Measurements from ENCODE around the gene DLST.

The DLST gene

GRCh38 chr14:74942181-74942580 lies 60.5 kb downstream of the DLST start:
- TF ChIP-seq, protein P1, sequence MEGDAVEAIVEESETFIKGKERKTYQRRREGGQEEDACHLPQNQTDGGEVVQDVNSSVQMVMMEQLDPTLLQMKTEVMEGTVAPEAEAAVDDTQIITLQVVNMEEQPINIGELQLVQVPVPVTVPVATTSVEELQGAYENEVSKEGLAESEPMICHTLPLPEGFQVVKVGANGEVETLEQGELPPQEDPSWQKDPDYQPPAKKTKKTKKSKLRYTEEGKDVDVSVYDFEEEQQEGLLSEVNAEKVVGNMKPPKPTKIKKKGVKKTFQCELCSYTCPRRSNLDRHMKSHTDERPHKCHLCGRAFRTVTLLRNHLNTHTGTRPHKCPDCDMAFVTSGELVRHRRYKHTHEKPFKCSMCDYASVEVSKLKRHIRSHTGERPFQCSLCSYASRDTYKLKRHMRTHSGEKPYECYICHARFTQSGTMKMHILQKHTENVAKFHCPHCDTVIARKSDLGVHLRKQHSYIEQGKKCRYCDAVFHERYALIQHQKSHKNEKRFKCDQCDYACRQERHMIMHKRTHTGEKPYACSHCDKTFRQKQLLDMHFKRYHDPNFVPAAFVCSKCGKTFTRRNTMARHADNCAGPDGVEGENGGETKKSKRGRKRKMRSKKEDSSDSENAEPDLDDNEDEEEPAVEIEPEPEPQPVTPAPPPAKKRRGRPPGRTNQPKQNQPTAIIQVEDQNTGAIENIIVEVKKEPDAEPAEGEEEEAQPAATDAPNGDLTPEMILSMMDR (IDR thresholded peaks at IDR 0.05; ENCODE audit: low read depth, low read length, missing control alignments): no peak
- DNase-seq (ENCODE audit: low read depth): no peak

GRCh38 chr14:74942608-74943007 lies 60.9 kb downstream of the DLST start:
- TF ChIP-seq, protein P1 (IDR thresholded peaks at IDR 0.05; ENCODE audit: low read depth, low read length, missing control alignments): no peak
- H3K4me3 ChIP-seq (ENCODE audit: low read depth, low read length): peak overlapping the region; percentile 60
- no peak for DNase-seq (ENCODE audit: low read depth)

More at GRCh38 chr14:74942181-74942580, 60.5 kb downstream of the DLST start:
- peak overlapping the region; percentile 60 for H3K4me3 ChIP-seq (ENCODE audit: low read depth, low read length)

DNA sequence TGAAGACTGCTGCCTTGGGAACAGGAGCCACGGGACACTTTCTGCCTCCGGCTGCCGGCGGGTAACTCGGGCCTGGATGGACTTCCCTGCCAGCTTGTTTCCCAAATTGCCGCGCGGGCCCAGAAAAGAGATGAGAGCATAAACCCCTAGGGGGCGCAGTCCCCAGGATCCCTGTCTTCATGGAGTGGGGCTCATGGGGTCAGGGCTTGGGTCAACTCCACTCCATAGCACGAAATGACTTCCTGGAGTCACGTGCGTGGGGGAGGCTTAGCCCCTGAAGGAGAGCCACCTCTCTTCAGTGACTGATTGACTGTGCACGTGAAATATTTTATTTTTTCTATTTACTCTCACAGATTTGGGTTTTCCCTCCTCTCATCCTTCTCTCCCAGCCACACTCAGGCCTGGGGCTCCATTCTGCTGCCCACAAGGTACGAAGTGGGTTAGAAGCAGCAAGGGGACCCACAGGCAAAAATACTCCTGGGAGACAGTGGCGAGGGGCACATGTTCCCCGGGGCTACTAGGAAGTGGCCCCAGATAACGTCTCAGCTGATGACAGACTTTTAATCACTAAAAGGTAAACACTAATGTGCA lies 63.6 kb downstream of the DLST start:
- H3K4me3 ChIP-seq (ENCODE audit: low read depth, low read length): no peak overlapping the region
- TF ChIP-seq, protein P1 (IDR thresholded peaks at IDR 0.05; ENCODE audit: low read depth, low read length, missing control alignments): peak; percentile 51
- DNase-seq (ENCODE audit: low read depth): no peak

DNA sequence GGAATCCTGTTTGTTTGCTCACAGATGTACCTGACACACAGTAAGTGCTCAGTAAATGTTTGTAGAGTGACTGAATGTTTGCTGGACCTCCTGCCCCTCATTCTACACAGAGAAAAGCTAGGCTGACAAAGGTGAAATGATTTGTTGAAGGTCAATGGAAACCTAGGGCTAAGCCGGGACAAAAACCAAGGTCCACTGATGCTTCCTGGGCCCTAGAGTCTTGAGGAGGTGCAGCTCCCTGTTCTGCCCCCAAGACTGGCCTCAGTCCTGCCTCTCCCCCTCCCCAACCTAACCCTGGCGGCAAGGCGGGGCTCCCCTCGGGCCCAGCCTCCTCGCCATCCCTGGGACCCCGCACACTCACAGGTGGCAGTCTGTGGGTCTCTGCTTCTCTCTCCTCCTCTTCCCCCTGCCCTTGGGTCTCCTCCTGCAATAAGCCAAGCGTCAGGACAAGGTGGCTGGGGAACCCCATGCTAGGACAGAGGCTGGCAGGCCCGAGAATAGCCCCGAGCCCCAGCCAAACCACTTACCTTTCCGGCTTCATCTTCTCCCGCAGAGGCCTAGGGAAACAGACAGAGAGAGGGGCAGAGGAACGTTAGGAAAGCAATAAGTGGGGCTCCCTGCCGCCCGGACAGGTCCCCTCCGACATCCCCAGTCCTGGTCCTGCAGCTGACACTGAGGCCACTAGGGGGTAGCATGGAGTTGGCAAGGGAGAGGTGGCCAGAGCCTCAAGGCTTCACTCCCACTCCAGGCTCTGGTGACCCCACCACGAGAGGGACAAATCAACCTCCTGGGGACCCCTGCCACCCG lies 64.3 kb downstream of the DLST start:
- TF ChIP-seq, protein P1 (IDR thresholded peaks at IDR 0.05; ENCODE audit: low read depth, low read length, missing control alignments): peak; percentile 98
- H3K4me3 ChIP-seq (ENCODE audit: low read depth, low read length): no peak overlapping the region
- no peak for DNase-seq (ENCODE audit: low read depth)

DNA sequence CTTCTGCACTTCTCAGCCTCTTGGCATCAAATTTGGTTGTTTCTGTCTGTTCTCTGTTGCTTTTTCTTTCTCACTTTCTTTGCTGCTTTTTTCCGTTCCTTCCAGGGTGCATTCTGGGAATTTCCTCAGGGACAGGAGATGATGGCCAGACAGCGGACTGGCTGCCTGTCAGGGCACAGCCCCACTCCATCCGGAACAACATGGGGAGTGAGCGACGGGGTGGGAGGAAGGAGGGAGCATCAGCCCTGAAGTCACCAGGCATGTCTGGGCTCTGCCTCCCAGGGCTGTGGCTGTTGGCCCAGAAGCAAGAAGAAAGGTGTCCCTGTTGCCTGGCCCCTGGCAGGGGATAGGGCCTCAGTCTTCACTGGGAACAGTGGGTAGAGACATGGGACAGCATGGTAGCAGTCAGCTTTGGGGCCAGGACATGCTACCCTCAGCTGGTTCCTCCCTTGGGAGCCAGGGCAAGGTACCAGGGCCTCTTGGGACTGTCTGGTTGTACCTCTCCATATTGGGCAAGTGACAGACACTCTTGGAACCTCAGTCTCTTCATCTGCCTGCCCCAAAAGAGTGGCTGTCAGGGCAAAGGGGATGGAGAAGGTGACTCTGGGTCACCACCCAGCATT lies 65.1 kb downstream of the DLST start:
- DNase-seq (ENCODE audit: low read depth): no peak
- H3K4me3 ChIP-seq (ENCODE audit: low read depth, low read length): no peak overlapping the region
- TF ChIP-seq, protein P1 (IDR thresholded peaks at IDR 0.05; ENCODE audit: low read depth, low read length, missing control alignments): no peak

GRCh38 chr14:74947353-74948227 lies 65.9 kb downstream of the DLST start:
- no peak overlapping the region for H3K4me3 ChIP-seq (ENCODE audit: low read depth, low read length)
- TF ChIP-seq, protein P1 (IDR thresholded peaks at IDR 0.05; ENCODE audit: low read depth, low read length, missing control alignments): no peak
- no peak for DNase-seq (ENCODE audit: low read depth)

Data from GM12864 (cell line).